Lung microvascular endothelial cell (primary cell): ENCODE measurements around the gene COL15A1. TPM values are rescaled to one million over a fixed set of nuclear protein-coding genes. Genes with fewer than 3 reads are reported as not detected.
"Not testable (repeated sequence)": the region's sequence is repeated elsewhere in the genome, so short reads cannot be mapped to it uniquely, and the experiment has no call there.

Experiments
- DNase-seq, 2 donors: peaks; one replicate each; pipeline versions ENCODE4 v3.0.0 to v3.0.0-alpha.2; 2010; ENCODE audit warnings: low read depth in 2 of 2
- total RNA-seq: library from RNA; depleted of rRNA; stranded (reverse); fragments of >200 nt; gene quantifications from 2 replicates; pipeline ENCODE4 v1.2.1, GENCODE V29; 2014

The COL15A1 gene
- total RNA-seq, 1 donor from 2014 or later: not detected

GRCh38 chr9:99078717-99079116 is 135.0 kb downstream of the COL15A1 start:
- no peak for DNase-seq

DNA sequence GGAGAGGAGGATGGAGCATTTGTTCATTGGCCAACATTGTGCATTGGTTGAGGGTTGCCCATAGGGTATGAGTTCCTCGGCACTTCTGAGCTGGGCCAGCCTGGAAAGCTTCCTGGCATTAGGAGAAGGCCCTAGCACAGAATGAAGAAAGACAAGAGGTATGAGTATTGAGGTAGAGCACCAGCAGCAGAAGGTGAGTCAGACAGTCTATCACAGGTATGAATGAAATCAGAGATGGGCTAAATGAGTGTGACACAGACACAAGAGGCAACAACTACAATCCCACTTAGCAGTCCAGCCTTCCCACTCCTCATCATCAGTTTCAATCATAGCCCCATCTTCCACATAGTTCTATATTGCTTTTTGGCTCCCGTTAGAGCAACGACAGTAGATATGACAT is 135.8 kb downstream of the COL15A1 start:
- no peak for DNase-seq

- no peak for DNase-seq
These were observed 139.3 kb downstream of the COL15A1 start for GRCh38 chr9:99083051-99083450.

GRCh38 chr9:99085949-99086948 is 142.5 kb downstream of the COL15A1 start:
- peak in 1 of 2 donors; percentile 27 for DNase-seq

- DNase-seq: no peak
These were observed 143.8 kb downstream of the COL15A1 start for GRCh38 chr9:99087462-99087861.

DNA sequence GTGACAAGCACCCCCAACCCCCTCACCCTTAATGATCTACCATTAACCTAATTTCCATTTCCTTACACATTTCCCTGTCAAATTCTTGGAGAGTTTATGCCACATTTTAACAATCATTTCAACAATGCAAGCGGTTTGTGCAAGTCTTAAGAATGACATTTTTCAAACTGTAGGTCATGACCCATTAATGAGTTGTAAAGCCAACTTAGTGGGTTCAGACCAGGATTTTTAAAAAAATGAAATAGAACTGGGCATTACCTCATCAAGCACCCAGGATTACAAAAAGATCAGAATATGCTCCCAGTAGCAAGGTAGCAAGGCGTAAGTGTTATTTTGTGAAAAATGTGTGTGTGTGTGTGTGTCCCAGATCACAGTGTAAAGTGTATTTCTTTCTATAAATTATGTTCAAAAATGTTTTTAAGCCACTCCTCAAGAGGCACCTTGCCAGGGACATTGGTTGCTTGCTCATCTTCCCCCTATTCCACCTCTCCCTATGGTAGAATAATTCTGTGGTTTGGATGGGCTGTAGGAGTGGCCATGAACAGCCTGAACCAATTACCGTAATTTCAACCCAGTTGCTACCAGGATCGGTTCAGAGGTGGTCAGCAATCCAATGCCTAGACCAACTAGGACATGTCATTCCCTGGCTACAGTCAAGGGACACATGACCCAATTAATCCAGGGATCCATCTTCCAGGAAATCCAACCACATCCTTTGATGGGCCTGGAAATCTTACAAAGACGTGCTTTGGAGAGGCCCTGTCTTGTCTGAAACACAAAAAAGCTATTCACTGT is 146.8 kb downstream of the COL15A1 start:
- DNase-seq: no peak

GRCh38 chr9:99092643-99093491 is 149.2 kb downstream of the COL15A1 start:
- no peak for DNase-seq

DNA sequence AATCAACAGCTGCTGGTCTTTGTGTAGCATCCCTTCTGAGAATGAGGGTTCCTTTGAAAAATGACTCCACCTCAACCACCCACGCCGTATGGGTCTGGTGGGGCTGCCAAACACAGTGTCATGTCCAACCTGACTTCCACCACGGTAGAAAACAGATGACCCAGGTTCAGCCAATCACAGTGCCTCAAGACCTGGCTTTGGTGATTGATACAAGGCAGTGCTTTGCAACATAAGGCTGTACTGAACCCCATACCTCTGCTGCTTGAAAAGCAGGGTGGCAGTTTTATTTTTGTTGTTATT is 149.7 kb downstream of the COL15A1 start:
- no peak for DNase-seq

DNA sequence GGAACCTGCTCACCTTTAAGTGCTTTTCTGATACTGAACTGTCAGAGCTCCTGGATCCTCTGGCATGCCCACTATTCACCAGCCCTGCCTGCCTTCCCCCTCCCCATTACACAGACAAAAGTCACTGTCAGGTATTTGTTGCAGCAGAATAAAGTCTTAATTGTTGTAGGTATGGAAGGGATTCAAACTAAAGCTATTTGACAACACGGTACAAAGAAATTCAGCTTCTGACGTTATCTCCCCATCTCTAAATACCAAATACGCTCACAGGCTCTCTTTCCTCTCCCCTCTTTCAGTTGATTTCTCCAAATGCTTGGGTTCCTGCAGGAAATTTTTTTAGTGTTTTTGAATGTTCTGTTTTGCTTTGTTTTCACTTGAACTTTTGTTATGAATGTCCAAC is 151.9 kb downstream of the COL15A1 start:
- no peak for DNase-seq

GRCh38 chr9:99096409-99096808 is 152.7 kb downstream of the COL15A1 start:
- DNase-seq: no peak

DNA sequence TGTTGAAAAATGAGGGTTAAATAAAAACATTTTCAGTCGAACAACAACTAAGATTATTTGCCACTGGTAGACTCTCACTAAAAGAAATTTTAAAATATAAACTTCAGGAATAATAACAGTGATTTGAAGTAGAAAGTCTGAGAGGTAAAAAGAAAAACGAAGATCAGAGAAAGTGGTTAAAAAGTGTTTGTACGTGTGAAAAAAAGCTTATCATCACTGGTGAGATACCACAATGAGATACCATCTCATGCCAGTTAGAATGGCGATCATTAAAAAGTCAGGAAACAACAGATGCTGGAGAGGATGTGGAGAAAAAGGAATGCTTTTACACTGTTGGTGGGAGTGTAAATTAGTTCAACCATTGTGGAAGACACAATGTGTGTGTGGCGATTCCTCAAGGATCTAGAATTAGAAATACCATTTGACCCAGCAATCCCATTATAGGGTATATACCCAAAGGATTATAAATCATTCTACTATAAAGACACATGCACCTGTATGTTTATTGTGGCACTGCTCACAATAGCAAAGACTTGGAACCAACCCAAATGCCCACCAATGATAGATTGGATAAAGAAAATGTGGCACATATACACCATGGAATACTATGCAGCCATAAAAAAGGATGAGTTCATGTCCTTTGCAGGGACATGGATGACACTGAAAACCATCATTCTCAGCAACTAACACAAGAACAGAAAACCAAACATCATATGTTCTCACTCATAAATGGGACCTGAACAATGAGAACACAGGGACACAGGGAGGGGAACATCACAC is 156.3 kb downstream of the COL15A1 start:
- not testable (repeated sequence) for DNase-seq

DNA sequence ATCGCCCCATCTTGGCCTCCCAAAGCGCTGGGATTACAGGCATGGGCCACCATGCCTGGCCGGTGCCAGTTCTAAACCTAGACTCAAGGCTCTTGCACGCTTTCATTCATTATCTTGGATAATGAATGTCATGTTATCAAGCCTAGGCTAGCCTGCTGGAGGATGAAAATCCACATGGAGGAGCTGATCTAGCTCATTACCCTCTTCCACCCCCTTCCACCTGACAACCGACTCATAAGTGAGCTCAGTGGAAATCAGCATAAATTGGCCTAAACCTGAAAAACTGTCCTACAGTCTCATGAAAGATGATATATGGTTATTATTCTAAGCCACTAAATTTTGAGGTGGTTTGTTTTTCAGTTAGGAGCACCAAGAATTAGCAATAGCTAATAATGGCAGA is 157.6 kb downstream of the COL15A1 start:
- DNase-seq: no peak

DNA sequence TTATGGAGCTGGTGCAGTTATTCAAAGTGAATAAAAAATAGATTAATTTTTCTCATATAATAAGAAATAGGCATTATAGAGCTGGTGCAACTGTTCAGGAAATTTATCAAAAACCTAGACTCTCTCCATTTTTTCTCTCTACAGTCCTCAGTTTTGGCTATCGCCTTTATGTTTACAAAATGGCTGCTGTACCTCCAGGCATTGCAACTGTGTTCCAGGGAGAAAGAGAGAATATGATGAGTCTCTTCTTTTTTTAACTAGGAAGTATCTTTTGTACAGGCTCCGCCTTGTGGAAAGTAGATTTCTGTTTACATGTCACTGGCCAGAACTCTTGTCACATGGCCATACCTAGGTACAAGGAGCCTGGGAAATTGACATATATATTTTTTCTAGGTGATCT is 158.1 kb downstream of the COL15A1 start:
- DNase-seq: no peak

GRCh38 chr9:99103054-99103895 is 159.6 kb downstream of the COL15A1 start:
- peak in 1 of 2 donors; percentile 24 for DNase-seq

- peak in 1 of 2 donors; percentile 39 for DNase-seq
These were observed 160.3 kb downstream of the COL15A1 start for GRCh38 chr9:99103901-99104458.

DNA sequence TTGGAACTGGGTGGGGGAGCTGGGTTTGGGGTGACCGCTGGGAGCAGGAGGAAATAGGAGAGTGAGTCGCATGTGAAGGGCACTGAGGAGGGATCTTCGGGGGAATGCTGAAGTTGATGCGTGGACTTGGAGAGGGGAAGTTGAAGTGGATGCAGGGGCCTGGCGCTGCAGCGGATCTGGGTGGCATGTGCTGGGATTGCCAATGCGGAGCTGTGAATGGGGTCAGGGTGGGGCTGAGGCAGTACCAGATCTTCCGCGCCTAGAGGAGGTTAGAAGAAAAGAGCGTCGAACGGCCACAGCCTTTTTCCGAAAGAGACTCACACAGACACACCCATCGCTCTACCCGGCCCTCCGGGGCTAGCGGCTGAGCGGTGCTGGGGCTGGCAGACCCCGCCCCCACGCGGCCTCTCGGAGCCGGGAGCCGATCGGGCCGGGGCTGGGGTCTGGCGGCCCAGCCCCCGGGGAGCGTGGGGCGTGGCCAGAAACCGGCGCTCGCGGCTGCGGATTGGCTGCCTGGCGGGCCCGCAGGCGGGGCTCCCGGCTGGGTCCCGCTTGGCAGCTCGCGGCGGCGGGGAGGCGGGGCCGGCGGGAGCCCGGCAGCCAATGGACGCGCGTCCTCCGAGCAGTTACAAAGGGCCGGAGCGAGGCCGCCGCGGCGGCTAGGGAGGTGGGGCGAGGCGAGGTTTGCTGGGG is 160.9 kb downstream of the COL15A1 start, which contains the start of gene TGFBR1:
TGFBR1 (plus strand) TSS at position 655 of the 693 bp plus-strand sequence. CDS start 93 bp downstream, outside the sequence.
- DNase-seq: peak; percentile 92 to 93

- peak; percentile 70 to 81 for DNase-seq
These were observed 161.7 kb downstream of the COL15A1 start for GRCh38 chr9:99105152-99106043.

DNA sequence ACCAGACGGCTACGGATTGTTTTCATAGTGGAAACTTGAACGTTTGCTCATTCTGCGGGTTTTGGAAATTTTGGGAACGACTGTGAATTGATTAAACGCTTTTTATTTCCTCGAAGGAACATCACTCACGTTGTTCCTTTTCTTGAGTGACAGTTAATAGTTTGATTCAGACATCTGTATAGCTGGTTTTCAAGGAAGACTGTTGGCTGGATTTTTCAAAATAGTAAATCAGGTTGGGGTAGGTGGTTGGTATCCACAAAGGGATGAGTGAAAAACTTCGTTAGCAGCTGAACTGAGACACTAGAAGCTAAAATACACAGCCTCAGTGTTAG is 162.3 kb downstream of the COL15A1 start:
- DNase-seq: peak in 1 of 2 donors; percentile 5
